Ovary (tissue), 9 donors: Measurements from ENCODE around the gene CNOT3. TPM values are rescaled to one million over a fixed set of nuclear protein-coding genes. Genes with fewer than 3 reads are reported as not detected.

ENCODE experiments used
- DNase-seq, 5 donors: peaks; one replicate each; pipeline ENCODE4 v3.0.0-alpha.2; 2019 to 2020
- H3K27ac ChIP-seq, 2 donors: fragments of 200-600 bp; one replicate each; pipeline versions ENCODE4 v1.5.1 to v1.8.0; 2019 to 2022
- H3K27me3 ChIP-seq: fragments of 200-600 bp; one replicate; pipeline ENCODE4 v1.8.0; 2022
- H3K36me3 ChIP-seq: fragments of 200-600 bp; sonication (generic); one replicate; pipeline ENCODE4 v1.5.1; 2019
- H3K4me1 ChIP-seq: one replicate; pipeline ENCODE4 v1.8.1; 2013; ENCODE audit warnings: mild to moderate bottlenecking, moderate library complexity; ENCODE audit not compliant: insufficient read depth
- H3K4me3 ChIP-seq: fragments of 200-600 bp; sonication (generic); one replicate; pipeline ENCODE4 v1.5.1; 2017
- H3K9me3 ChIP-seq, 2 donors: fragments of 200-600 bp in 1 of 2; sonication (generic) in 1 of 2; one replicate each; pipeline versions ENCODE4 v1.5.1 to v1.8.1; 2013 to 2019; ENCODE audit warnings: mild to moderate bottlenecking in 1 of 2, moderate library complexity in 1 of 2
- EP300 ChIP-seq: sonication (generic); formaldehyde crosslinking; IDR thresholded peaks from one replicate; pipeline ENCODE4 v1.6.1; 2017; ENCODE audit warnings: antibody characterized with exemption
- POLR2A ChIP-seq: fragments of 450-650 bp; IDR thresholded peaks from one replicate; pipeline ENCODE4 v1.6.1; 2017; ENCODE audit warnings: antibody characterized with exemption, mild to moderate bottlenecking, moderate library complexity
- WGBS, 3 donors: extraction: QIAGEN DNeasy Blood & Tissue Kit in 1 of 3; methylation state at CpG; one replicate each; pipeline versions ENCODE4 v1.1.5 to v1.1.7; 2013 to 2017; 5-methylcytosine and 5-hydroxymethylcytosine counted together
- intact Hi-C, 4 donors: fragments of 100-400 bp; cut with DNase I; formaldehyde crosslinking; loops; one replicate each; pipeline versions ENCODE4 v1.11.0 to v1.15.1; 2022 to 2023
- polyA plus RNA-seq, 2 donors: library from polyadenylated mRNA; stranded (reverse); fragments of 200-250 nt in 1 of 2; fragments of 350-450 nt in 1 of 2; fragmentation: Illumina TruSeq in 1 of 2; extraction: RNeasy Lipid Tissue Mini Kit (QIAGEN cat#74804) in 1 of 2; gene quantifications; one replicate each; pipeline ENCODE4 v1.2.3, GENCODE V29; 2013 to 2014
- total RNA-seq, 7 donors: library from RNA; depleted of rRNA in 2 of 7; stranded (reverse); fragments of >200 nt in 2 of 7; fragmentation: NEBNext Ultra II Directional in 3 of 7; extraction: Animal tissue kit (Norgen Biotek cat#: 25700) in 3 of 7; gene quantifications; one replicate each; pipeline versions ENCODE4 v1.1.0 to v1.2.4, GENCODE V29; 2016 to 2023
- TF ChIP-seq, protein P1 (sequence below), 3 donors: fragments of 450-650 bp in 2 of 3; fragments of 200-600 bp in 1 of 3; IDR thresholded peaks; one replicate each; pipeline versions ENCODE4 v1.5.1 to v1.8.0; 2016 to 2022; ENCODE audit warnings: antibody characterized with exemption in 3 of 3, mild to moderate bottlenecking in 1 of 3
- donor health status: DM: no; HTN: no; CAD: no; lungs with moderate emphysema.
- donor health status: DM: no; HTN: no; CAD: no.
- donor health status: Bipolar disorder and iron deficiency.
- donor health status: DM: yes; HTN: yes; CAD: no.
- donor health status: DM: no; HTN: no; CAD: no.
- donor health status: DM: yes; HTN: yes; CAD: no.

CNOT3 gene
- total and polyA plus RNA-seq, 9 donors, result 14.4 to 65.6 (median 41.6) TPM

- no peaks in the 10 kb centered on the region for H3K9me3 ChIP-seq
- H3K27me3 ChIP-seq, result no peaks in the 10 kb centered on the region
- no peak for DNase-seq
- 2 to 3% (median 2%) methylated on average over 17 to 28 of the region's 28 CpGs for WGBS, 3 donors
- H3K27ac ChIP-seq, result peak overlapping the region; percentile 84 to 88
- intact Hi-C loops, result loop anchor here in 2 of 4 donors (5.0 to 10.0 kb wide), 2 partner anchors 39 to 1474 kb away; partner anchors contain the start of gene EPN1 (in 1 of the 2)
- H3K36me3 ChIP-seq, result no peaks in the 10 kb centered on the region
- no peak for TF ChIP-seq EP300
- no peak for TF ChIP-seq POLR2A
- TF ChIP-seq, protein P1, sequence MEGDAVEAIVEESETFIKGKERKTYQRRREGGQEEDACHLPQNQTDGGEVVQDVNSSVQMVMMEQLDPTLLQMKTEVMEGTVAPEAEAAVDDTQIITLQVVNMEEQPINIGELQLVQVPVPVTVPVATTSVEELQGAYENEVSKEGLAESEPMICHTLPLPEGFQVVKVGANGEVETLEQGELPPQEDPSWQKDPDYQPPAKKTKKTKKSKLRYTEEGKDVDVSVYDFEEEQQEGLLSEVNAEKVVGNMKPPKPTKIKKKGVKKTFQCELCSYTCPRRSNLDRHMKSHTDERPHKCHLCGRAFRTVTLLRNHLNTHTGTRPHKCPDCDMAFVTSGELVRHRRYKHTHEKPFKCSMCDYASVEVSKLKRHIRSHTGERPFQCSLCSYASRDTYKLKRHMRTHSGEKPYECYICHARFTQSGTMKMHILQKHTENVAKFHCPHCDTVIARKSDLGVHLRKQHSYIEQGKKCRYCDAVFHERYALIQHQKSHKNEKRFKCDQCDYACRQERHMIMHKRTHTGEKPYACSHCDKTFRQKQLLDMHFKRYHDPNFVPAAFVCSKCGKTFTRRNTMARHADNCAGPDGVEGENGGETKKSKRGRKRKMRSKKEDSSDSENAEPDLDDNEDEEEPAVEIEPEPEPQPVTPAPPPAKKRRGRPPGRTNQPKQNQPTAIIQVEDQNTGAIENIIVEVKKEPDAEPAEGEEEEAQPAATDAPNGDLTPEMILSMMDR (IDR thresholded peaks at IDR 0.05), result no peak
- peaks cover 15% of the 10 kb centered on the region for H3K4me1 ChIP-seq
- H3K4me3 ChIP-seq, result peak overlapping the region; percentile 56
Measured at GRCh38 chr19:54201172-54201701, 63.7 kb downstream of the CNOT3 start.

DNA sequence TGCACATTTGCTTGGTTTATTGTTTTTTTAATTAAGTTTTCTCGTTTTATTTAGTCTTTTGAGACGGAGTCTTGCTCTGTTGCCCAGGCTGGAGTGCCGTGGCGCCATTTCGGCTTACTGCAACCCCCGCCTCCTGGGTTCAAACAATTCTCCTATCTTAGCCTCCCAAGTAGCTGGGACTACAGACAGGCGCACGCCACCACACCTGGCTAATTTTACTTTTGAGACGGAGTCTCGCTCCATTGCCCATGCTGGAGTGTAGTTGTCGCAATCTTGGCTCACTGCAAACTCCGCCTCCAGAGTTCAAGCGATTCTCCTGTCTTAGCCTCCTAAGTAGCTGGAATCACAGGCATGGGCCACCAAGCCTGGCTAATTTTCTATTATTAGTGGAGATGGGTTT is 64.4 kb downstream of the CNOT3 start:
- TF ChIP-seq EP300 (no peak), POLR2A (no peak)
- TF ChIP-seq, protein P1 (IDR thresholded peaks at IDR 0.05), result no peak
- WGBS, 3 donors, result 59 to 73% (median 73%) methylated on average over 13 of the region's 13 CpGs
- no peak for DNase-seq
- Histone ChIP-seq H3K27me3 (no peaks in the 10 kb centered on the region), H3K4me3 (peak overlapping the region; percentile 56), H3K36me3 (no peaks in the 10 kb centered on the region), H3K4me1 (peaks cover 19% of the 10 kb centered on the region), H3K9me3 (no peaks in the 10 kb centered on the region), H3K27ac (no peak overlapping the region)
- intact Hi-C loops, result loop anchor here in 2 of 4 donors (5.0 to 10.0 kb wide), 2 partner anchors 40 to 1473 kb away; partner anchors contain the start of gene EPN1 (in 1 of the 2)

GRCh38 chr19:54203151-54203611 is 65.6 kb downstream of the CNOT3 start:
- no peak overlapping the region for H3K27ac ChIP-seq

GRCh38 chr19:54204767-54205468 is 67.4 kb downstream of the CNOT3 start:
- Histone ChIP-seq H3K9me3 (no peaks in the 10 kb centered on the region), H3K27me3 (no peaks in the 10 kb centered on the region), H3K27ac (no peak overlapping the region), H3K36me3 (no peaks in the 10 kb centered on the region), H3K4me3 (no peak overlapping the region), H3K4me1 (peaks cover 44% of the 10 kb centered on the region)
- 79 to 87% (median 80%) methylated on average over 4 of the region's 4 CpGs for WGBS, 3 donors
- no peak for DNase-seq
- TF ChIP-seq, protein P1 (IDR thresholded peaks at IDR 0.05), result no peak
- TF ChIP-seq POLR2A (no peak), EP300 (no peak)
- intact Hi-C loops, result loop anchor here in 2 of 4 donors (5.0 to 10.0 kb wide), 2 partner anchors 43 to 1470 kb away; partner anchors contain the start of gene EPN1 (in 1 of the 2)

More at GRCh38 chr19:54203151-54203611, 65.6 kb downstream of the CNOT3 start:
- H3K36me3 ChIP-seq, result no peaks in the 10 kb centered on the region
- no peak for DNase-seq
- H3K4me1 ChIP-seq, result peaks cover 29% of the 10 kb centered on the region
- TF ChIP-seq, protein P1 (IDR thresholded peaks at IDR 0.05), result no peak
- TF ChIP-seq EP300, result no peak
- TF ChIP-seq POLR2A, result no peak
- intact Hi-C loops, result loop anchor here in 2 of 4 donors (5.0 to 10.0 kb wide), 2 partner anchors 41 to 1472 kb away; partner anchors contain the start of gene EPN1 (in 1 of the 2)
- no peaks in the 10 kb centered on the region for H3K9me3 ChIP-seq
- 43 to 56% (median 43%) methylated on average over 9 of the region's 9 CpGs for WGBS, 3 donors
- H3K4me3 ChIP-seq, result no peak overlapping the region
- no peaks in the 10 kb centered on the region for H3K27me3 ChIP-seq

Other genes starting within 250 kb of the CNOT3 start
- gene CACNG7, start 228.5 kb upstream of the CNOT3 start, total RNA-seq, result not detected
- gene CACNG7, start 228.5 kb upstream of the CNOT3 start, polyA plus RNA-seq, result under 1 TPM in 1 of 2 donors, not detected in 1; 0.02 TPM
- gene CACNG8, start 174.8 kb upstream of the CNOT3 start, total RNA-seq, result under 1 TPM in 4 of 7 donors, not detected in 3; 0.03 to 0.12 (median 0.08) TPM
- under 1 TPM; 0.06 to 0.13 TPM for gene CACNG8, start 174.8 kb upstream of the CNOT3 start, polyA plus RNA-seq
- 1 to 10 TPM in 1 of 7 donors, under 1 TPM in 1, not detected in 5; 0.15 to 3.2 TPM for gene CACNG6, start 146.1 kb upstream of the CNOT3 start, total RNA-seq
- gene CACNG6, start 146.1 kb upstream of the CNOT3 start, polyA plus RNA-seq, result not detected
- not detected for gene VSTM1, start 73.9 kb upstream of the CNOT3 start, total RNA-seq
- not detected for gene VSTM1, start 73.9 kb upstream of the CNOT3 start, polyA plus RNA-seq
- gene TARM1, start 56.4 kb upstream of the CNOT3 start, total RNA-seq, result not detected
- not detected for gene TARM1, start 56.4 kb upstream of the CNOT3 start, polyA plus RNA-seq
- 1 to 10 TPM; 1.4 to 3.8 (median 2.1) TPM for gene OSCAR, start 37.0 kb upstream of the CNOT3 start, total RNA-seq
- 1 to 10 TPM; 1.1 to 1.4 TPM for gene OSCAR, start 37.0 kb upstream of the CNOT3 start, polyA plus RNA-seq
- 100 to 1,000 TPM in 3 of 7 donors, 10 to 100 TPM in 3, 1 to 10 TPM in 1; 6.2 to 110 (median 82.1) TPM for gene NDUFA3, start 34.9 kb upstream of the CNOT3 start, total RNA-seq
- gene NDUFA3, start 34.9 kb upstream of the CNOT3 start, polyA plus RNA-seq, result 100 to 1,000 TPM in 1 of 2 donors, 10 to 100 TPM in 1; 58.3 to 110 TPM
- 10 to 100 TPM in 6 of 7 donors, 1 to 10 TPM in 1; 7.6 to 18.3 (median 12.8) TPM for gene TFPT, start 22.1 kb upstream of the CNOT3 start, total RNA-seq
- gene TFPT, start 22.1 kb upstream of the CNOT3 start, polyA plus RNA-seq, result 10 to 100 TPM in 1 of 2 donors, 1 to 10 TPM in 1; 2.4 to 14.1 TPM
- gene PRPF31, start 22.0 kb upstream of the CNOT3 start, total RNA-seq, result 10 to 100 TPM; 30.0 to 59.5 (median 48.8) TPM
- 10 to 100 TPM; 51.1 to 62.2 TPM for gene PRPF31, start 22.0 kb upstream of the CNOT3 start, polyA plus RNA-seq
- gene LENG1, start 22.0 kb downstream of the CNOT3 start, total RNA-seq, result 10 to 100 TPM in 1 of 7 donors, 1 to 10 TPM in 6; 6.4 to 11.1 (median 8.5) TPM
- gene LENG1, start 22.0 kb downstream of the CNOT3 start, polyA plus RNA-seq, result 10 to 100 TPM in 1 of 2 donors, 1 to 10 TPM in 1; 5.2 to 14.0 TPM
- gene TMC4, start 35.4 kb downstream of the CNOT3 start, total RNA-seq, result 100 to 1,000 TPM in 1 of 7 donors, 10 to 100 TPM in 1, 1 to 10 TPM in 3, under 1 TPM in 2; 0.45 to 103 (median 6.5) TPM
- gene TMC4, start 35.4 kb downstream of the CNOT3 start, polyA plus RNA-seq, result under 1 TPM; 0.79 to 0.87 TPM
- 100 to 1,000 TPM in 1 of 7 donors, 10 to 100 TPM in 6; 41.8 to 105 (median 56.8) TPM for gene MBOAT7, start 51.8 kb downstream of the CNOT3 start, total RNA-seq
- gene MBOAT7, start 51.8 kb downstream of the CNOT3 start, polyA plus RNA-seq, result 10 to 100 TPM; 41.0 to 51.3 TPM
- 10 to 100 TPM; 47.3 to 98.8 (median 56.2) TPM for gene TSEN34, start 53.5 kb downstream of the CNOT3 start, total RNA-seq
- 10 to 100 TPM; 12.5 to 71.9 TPM for gene TSEN34, start 53.5 kb downstream of the CNOT3 start, polyA plus RNA-seq
- gene RPS9, start 63.1 kb downstream of the CNOT3 start, total RNA-seq, result 1,000 to 10,000 TPM; 2,142 to 5,150 (median 2,841) TPM
- gene RPS9, start 63.1 kb downstream of the CNOT3 start, polyA plus RNA-seq, result 1,000 to 10,000 TPM in 1 of 2 donors, 100 to 1,000 TPM in 1; 386 to 6,488 TPM
- 1 to 10 TPM in 6 of 7 donors, under 1 TPM in 1; 0.31 to 5.5 (median 2.5) TPM for gene LILRB3, start 85.2 kb downstream of the CNOT3 start, total RNA-seq
- gene LILRB3, start 85.2 kb downstream of the CNOT3 start, polyA plus RNA-seq, result 1 to 10 TPM; 1.7 to 4.9 TPM
- 1 to 10 TPM in 6 of 7 donors, under 1 TPM in 1; 0.69 to 2.7 (median 1.2) TPM for gene LILRA6, start 105.0 kb downstream of the CNOT3 start, total RNA-seq
- gene LILRA6, start 105.0 kb downstream of the CNOT3 start, polyA plus RNA-seq, result 1 to 10 TPM in 1 of 2 donors, under 1 TPM in 1; 0.61 to 1.7 TPM
- gene LILRB5, start 119.5 kb downstream of the CNOT3 start, total RNA-seq, result 1 to 10 TPM; 2.0 to 9.1 (median 3.1) TPM
- 10 to 100 TPM in 1 of 2 donors, 1 to 10 TPM in 1; 1.8 to 10.6 TPM for gene LILRB5, start 119.5 kb downstream of the CNOT3 start, polyA plus RNA-seq
- gene LILRB2, start 143.3 kb downstream of the CNOT3 start, total RNA-seq, result 10 to 100 TPM in 1 of 7 donors, 1 to 10 TPM in 5, under 1 TPM in 1; 0.24 to 15.1 (median 2.1) TPM
- gene LILRB2, start 143.3 kb downstream of the CNOT3 start, polyA plus RNA-seq, result 1 to 10 TPM; 1.3 to 2.6 TPM
- 1 to 10 TPM in 2 of 7 donors, under 1 TPM in 4, not detected in 1; 0.33 to 4.6 (median 0.62) TPM for gene LILRA5, start 175.4 kb downstream of the CNOT3 start, total RNA-seq
- 1 to 10 TPM in 1 of 2 donors, under 1 TPM in 1; 0.91 to 1.0 TPM for gene LILRA5, start 175.4 kb downstream of the CNOT3 start, polyA plus RNA-seq
- gene LILRA4, start 201.4 kb downstream of the CNOT3 start, total RNA-seq, result under 1 TPM in 2 of 7 donors, not detected in 5; 0.17 to 0.67 TPM
- gene LILRA4, start 201.4 kb downstream of the CNOT3 start, polyA plus RNA-seq, result under 1 TPM in 1 of 2 donors, not detected in 1; 0.33 TPM
- 10 to 100 TPM in 2 of 7 donors, 1 to 10 TPM in 5; 4.7 to 22.2 (median 6.9) TPM for gene LAIR1, start 227.2 kb downstream of the CNOT3 start, total RNA-seq
- gene LAIR1, start 227.2 kb downstream of the CNOT3 start, polyA plus RNA-seq, result 10 to 100 TPM in 1 of 2 donors, 1 to 10 TPM in 1; 4.9 to 21.2 TPM